ENCODE data around the gene CSNK1G1.
"Not testable (repeated sequence)": the region's sequence is repeated elsewhere in the genome, so short reads cannot be mapped to it uniquely, and the experiment has no call there.

CSNK1G1 gene

GRCh38 chr15:64386291-64386690 lies 30.3 kb upstream of the CSNK1G1 start:
- TF ChIP-seq CTCF (IDR thresholded peaks at IDR 0.05; ENCODE audit: control insufficient read depth, insufficient read depth, low read depth, low read length, missing control alignments): no peak
- no peak overlapping the region for H3K4me3 ChIP-seq (ENCODE audit: control insufficient read depth, low read depth, low read length)
- DNase-seq (ENCODE audit: low read depth): no peak

GRCh38 chr15:64383760-64384159 lies 27.8 kb upstream of the CSNK1G1 start:
- no peak for TF ChIP-seq CTCF (IDR thresholded peaks at IDR 0.05; ENCODE audit: control insufficient read depth, insufficient read depth, low read depth, low read length, missing control alignments)
- DNase-seq (ENCODE audit: low read depth): no peak
- H3K4me3 ChIP-seq (ENCODE audit: control insufficient read depth, low read depth, low read length): no peak overlapping the region

GRCh38 chr15:64381000-64381751 lies 25.2 kb upstream of the CSNK1G1 start, which contains the start of gene PCLAF:
PCLAF (minus strand) TSS chr15:64381441; CDS start chr15:64381371, 70 bp downstream.
- DNase-seq (ENCODE audit: low read depth): peak; percentile 68
- peak within 1 kb of the TSS; percentile 68 for H3K4me3 ChIP-seq (ENCODE audit: control insufficient read depth, low read depth, low read length)
- TF ChIP-seq CTCF (IDR thresholded peaks at IDR 0.05; ENCODE audit: control insufficient read depth, insufficient read depth, low read depth, low read length, missing control alignments): no peak

- H3K4me3 ChIP-seq (ENCODE audit: control insufficient read depth, low read depth, low read length): peak overlapping the region; percentile 68
- DNase-seq (ENCODE audit: low read depth): not testable (repeated sequence)
Observed at GRCh38 chr15:64380130-64380870, 24.3 kb upstream of the CSNK1G1 start.

GRCh38 chr15:64379216-64379960 lies 23.4 kb upstream of the CSNK1G1 start:
- TF ChIP-seq CTCF (IDR thresholded peaks at IDR 0.05; ENCODE audit: control insufficient read depth, insufficient read depth, low read depth, low read length, missing control alignments): no peak
- no peak overlapping the region; the same call in 1 of the 2 replicates for H3K4me3 ChIP-seq (ENCODE audit: control insufficient read depth, low read depth, low read length)
- DNase-seq (ENCODE audit: low read depth): no peak

- H3K4me3 ChIP-seq (ENCODE audit: control insufficient read depth, low read depth, low read length): no peak overlapping the region
- no peak for TF ChIP-seq CTCF (IDR thresholded peaks at IDR 0.05; ENCODE audit: control insufficient read depth, insufficient read depth, low read depth, low read length, missing control alignments)
- no peak for DNase-seq (ENCODE audit: low read depth)
Observed at GRCh38 chr15:64373360-64373759, 17.4 kb upstream of the CSNK1G1 start.

- H3K4me3 ChIP-seq (ENCODE audit: control insufficient read depth, low read depth, low read length); DNase-seq (ENCODE audit: low read depth): not testable (repeated sequence)
Observed at GRCh38 chr15:64371383-64371782, 15.4 kb upstream of the CSNK1G1 start.
